OCI-LY3 (cell line): ENCODE measurements around the gene TUBE1.

Experiments
- EZH2phosphoT487 ChIP-seq: fragments of 200-600 bp; shearing (Covaris generic); IDR thresholded peaks from 2 replicates; pipeline ENCODE4 v1.6.1; 2018; ENCODE audit warnings: antibody characterized with exemption, mixed run types, low read depth
- TF ChIP-seq, protein P1 (sequence below): fragments of 200-600, 300-600 bp; sonication (generic); IDR thresholded peaks from 2 replicates; pipeline ENCODE4 v1.5.1; 2014; ENCODE audit warnings: antibody characterized with exemption, low read length, low read depth

DNA sequence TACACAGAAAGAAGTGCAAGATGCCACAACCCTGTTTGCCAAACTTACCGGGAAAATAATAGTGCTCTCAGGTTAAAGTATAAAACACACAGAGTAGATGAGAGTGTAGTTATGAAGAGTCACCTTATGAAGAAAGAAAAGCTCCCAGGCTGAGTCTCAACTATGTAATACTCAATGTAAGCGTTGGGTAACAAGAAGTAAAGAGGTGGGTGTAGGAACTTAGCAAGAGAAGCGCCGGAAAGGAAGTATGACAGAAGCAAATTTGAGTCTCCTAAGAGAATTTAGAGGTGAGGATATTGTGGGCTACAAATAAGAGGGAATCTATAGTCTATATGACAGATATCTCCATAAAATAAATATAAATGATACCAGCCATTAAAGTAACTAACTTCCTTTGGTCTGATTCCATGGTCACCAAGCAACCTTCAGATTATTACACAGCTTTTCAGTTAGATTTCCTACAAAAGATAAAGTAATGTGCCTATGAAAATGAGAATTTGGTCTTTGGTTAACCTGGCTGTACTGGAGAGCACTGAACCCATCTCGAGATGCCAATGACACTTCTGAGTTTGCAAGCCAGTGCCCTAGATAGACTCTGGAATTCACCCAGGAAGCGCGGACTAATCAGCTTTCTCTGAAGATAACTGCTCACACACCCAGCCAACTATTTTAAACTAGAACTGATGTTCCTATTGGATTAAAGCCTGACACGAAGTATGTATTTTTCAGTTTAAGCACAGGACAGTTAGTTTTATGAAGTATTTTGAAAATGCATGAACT, 1.8 kb downstream of the TUBE1 start:
- TF ChIP-seq, protein P1, sequence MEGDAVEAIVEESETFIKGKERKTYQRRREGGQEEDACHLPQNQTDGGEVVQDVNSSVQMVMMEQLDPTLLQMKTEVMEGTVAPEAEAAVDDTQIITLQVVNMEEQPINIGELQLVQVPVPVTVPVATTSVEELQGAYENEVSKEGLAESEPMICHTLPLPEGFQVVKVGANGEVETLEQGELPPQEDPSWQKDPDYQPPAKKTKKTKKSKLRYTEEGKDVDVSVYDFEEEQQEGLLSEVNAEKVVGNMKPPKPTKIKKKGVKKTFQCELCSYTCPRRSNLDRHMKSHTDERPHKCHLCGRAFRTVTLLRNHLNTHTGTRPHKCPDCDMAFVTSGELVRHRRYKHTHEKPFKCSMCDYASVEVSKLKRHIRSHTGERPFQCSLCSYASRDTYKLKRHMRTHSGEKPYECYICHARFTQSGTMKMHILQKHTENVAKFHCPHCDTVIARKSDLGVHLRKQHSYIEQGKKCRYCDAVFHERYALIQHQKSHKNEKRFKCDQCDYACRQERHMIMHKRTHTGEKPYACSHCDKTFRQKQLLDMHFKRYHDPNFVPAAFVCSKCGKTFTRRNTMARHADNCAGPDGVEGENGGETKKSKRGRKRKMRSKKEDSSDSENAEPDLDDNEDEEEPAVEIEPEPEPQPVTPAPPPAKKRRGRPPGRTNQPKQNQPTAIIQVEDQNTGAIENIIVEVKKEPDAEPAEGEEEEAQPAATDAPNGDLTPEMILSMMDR, result no peak
- TF ChIP-seq EZH2phosphoT487, result no peak
